Transverse colon (tissue), 4 donors: Measurements from ENCODE around the gene KBTBD7. TPM values are rescaled to one million over a fixed set of nuclear protein-coding genes. Genes with fewer than 3 reads are reported as not detected.

ENCODE experiments used
- DNase-seq: peaks from one replicate; pipeline ENCODE4 v3.0.0-alpha.2; 2019
- H3K27ac ChIP-seq, 4 donors: fragments of 200-600 bp; sonication (generic); 2 replicates each; pipeline ENCODE4 v1.5.1; 2016 to 2018; ENCODE audit warnings: inconsistent platforms in 4 of 4
- H3K27me3 ChIP-seq: fragments of 200-600 bp; sonication (generic); 2 replicates; pipeline ENCODE4 v1.5.1; 2017; ENCODE audit warnings: inconsistent platforms
- H3K36me3 ChIP-seq, 4 donors: fragments of 200-600 bp; sonication (generic); 2 replicates each; pipeline ENCODE4 v1.5.1; 2017 to 2019; ENCODE audit warnings: inconsistent platforms in 4 of 4
- H3K4me1 ChIP-seq, 4 donors: fragments of 200-600 bp; sonication (generic); 2 replicates each; pipeline ENCODE4 v1.5.1; 2017 to 2020; ENCODE audit warnings: inconsistent platforms in 4 of 4
- H3K4me3 ChIP-seq, 4 donors: fragments of 200-600 bp; sonication (generic); 1 replicate in 1 of 4; 2 replicates in 3 of 4; pipeline versions ENCODE4 v1.5.1 to v1.6.1; 2017 to 2019; ENCODE audit warnings: inconsistent platforms in 4 of 4
- H3K9me3 ChIP-seq, 2 donors: fragments of 200-600 bp; sonication (generic); 2 replicates each; pipeline ENCODE4 v1.5.1; 2017 to 2019; ENCODE audit warnings: inconsistent platforms in 2 of 2
- CTCF ChIP-seq, 5 experiments: fragments of 200-600 bp in 3 of 5; fragments of 450-650 bp in 2 of 5; sonication (generic) in 3 of 5; IDR thresholded peaks; 1 replicate in 2 of 5; 2 replicates in 3 of 5; pipeline ENCODE4 v1.5.1; 2016 to 2017; ENCODE audit warnings: antibody characterized with exemption in 5 of 5, inconsistent platforms in 3 of 5, mild to moderate bottlenecking in 2 of 5, moderate library complexity in 1 of 5
- EP300 ChIP-seq: sonication (generic); formaldehyde crosslinking; IDR thresholded peaks from one replicate; pipeline ENCODE4 v1.6.1; 2017; ENCODE audit warnings: antibody characterized with exemption, low read depth
- POLR2A ChIP-seq: fragments of 450-650 bp; IDR thresholded peaks from one replicate; pipeline ENCODE4 v1.6.1; 2016; ENCODE audit warnings: antibody characterized with exemption, mild to moderate bottlenecking, moderate library complexity
- POLR2AphosphoS5 ChIP-seq, 3 donors: sonication (generic); formaldehyde crosslinking; IDR thresholded peaks; one replicate each; pipeline ENCODE4 v1.6.1; 2016; ENCODE audit warnings: antibody characterized with exemption in 3 of 3
- WGBS, 2 donors: methylation state at CpG; one replicate each; pipeline ENCODE4 v1.1.5; 2018; ENCODE audit warnings: low coverage in 1 of 2; 5-methylcytosine and 5-hydroxymethylcytosine counted together
- in situ Hi-C, 4 donors: fragments of 200-750 bp; cut with MboI; loops; one replicate each; pipeline versions ENCODE4 v1.15.0 to v1.15.1; 2017; ENCODE audit warnings: low sequenced_read_pairs in 3 of 4, low pct_ligation_motif_present in 1 of 4, low pct_unique_long_range_greater_than_20kb in 1 of 4
- intact Hi-C: fragments of 100-400 bp; cut with DNase I; formaldehyde crosslinking; loops from one replicate; pipeline ENCODE4 v1.15.1; 2023; ENCODE audit warnings: low total_unique reads
- total RNA-seq, 4 donors: library from RNA; depleted of rRNA; stranded (reverse); fragments of >200 nt; gene quantifications; one replicate each; pipeline ENCODE4 v1.1.0, GENCODE V29; 2016

Gene KBTBD7
- total RNA-seq, 4 donors from 2014 or later: 0.75 to 7.6 (median 4.2) TPM

GRCh38 chr13:41213919-41214318 lies 19.6 kb upstream of the KBTBD7 start:
- Histone ChIP-seq H3K4me3 (no peak overlapping the region), H3K4me1 (no peaks in the 10 kb centered on the region), H3K27me3 (no peaks in the 10 kb centered on the region), H3K27ac (no peak overlapping the region), H3K9me3 (peaks cover 0 to 8% of the 10 kb centered on the region in 2 donors), H3K36me3 (no peaks in the 10 kb centered on the region)
- WGBS, 2 donors: 59% methylated on average over 3 of the region's 3 CpGs; no CpG with 5 or more reads in 1 of the 2 donors
- no peak for TF ChIP-seq POLR2A
- no peak for TF ChIP-seq EP300
- no peak for TF ChIP-seq CTCF (IDR thresholded peaks at IDR 0.05)
- TF ChIP-seq POLR2AphosphoS5 (IDR thresholded peaks at IDR 0.05): no peak
- intact Hi-C loops: no loop called here
- no peak for DNase-seq
- in situ Hi-C loops: no loop called here

- 78 to 86% methylated on average over 1 to 3 of the region's 3 CpGs for WGBS, 2 donors
- H3K27ac ChIP-seq: no peak overlapping the region
- no peak for DNase-seq
- no peak overlapping the region for H3K4me3 ChIP-seq
- H3K9me3 ChIP-seq: peaks cover 0 to 8% of the 10 kb centered on the region in 2 donors
- no peaks in the 10 kb centered on the region for H3K36me3 ChIP-seq
- H3K4me1 ChIP-seq: no peaks in the 10 kb centered on the region
- H3K27me3 ChIP-seq: no peaks in the 10 kb centered on the region
- intact Hi-C loops: no loop called here
- in situ Hi-C loops: no loop called here
- no peak for TF ChIP-seq POLR2A
- no peak for TF ChIP-seq POLR2AphosphoS5 (IDR thresholded peaks at IDR 0.05)
- TF ChIP-seq CTCF (IDR thresholded peaks at IDR 0.05): no peak
These were observed 18.9 kb upstream of the KBTBD7 start for GRCh38 chr13:41213316-41213715.

GRCh38 chr13:41212881-41213280 lies 18.5 kb upstream of the KBTBD7 start:
- Histone ChIP-seq H3K9me3 (peaks cover 0 to 8% of the 10 kb centered on the region in 2 donors), H3K4me3 (no peak overlapping the region), H3K36me3 (no peaks in the 10 kb centered on the region), H3K4me1 (no peaks in the 10 kb centered on the region), H3K27ac (no peak overlapping the region), H3K27me3 (no peaks in the 10 kb centered on the region)
- in situ Hi-C loops (no loop called here), intact Hi-C loops (no loop called here)
- DNase-seq: no peak
- no peak for TF ChIP-seq EP300
- TF ChIP-seq POLR2AphosphoS5 (IDR thresholded peaks at IDR 0.05): no peak
- no peak for TF ChIP-seq POLR2A
- no peak for TF ChIP-seq CTCF (IDR thresholded peaks at IDR 0.05)

GRCh38 chr13:41211062-41211461 lies 16.7 kb upstream of the KBTBD7 start:
- TF ChIP-seq POLR2AphosphoS5 (IDR thresholded peaks at IDR 0.05) (no peak), POLR2A (no peak), CTCF (IDR thresholded peaks at IDR 0.05) (no peak), EP300 (no peak)
- intact Hi-C loops (no loop called here), in situ Hi-C loops (no loop called here)
- Histone ChIP-seq H3K9me3 (peaks cover 0 to 8% of the 10 kb centered on the region in 2 donors), H3K4me3 (no peak overlapping the region), H3K36me3 (no peaks in the 10 kb centered on the region), H3K27me3 (no peaks in the 10 kb centered on the region), H3K4me1 (no peaks in the 10 kb centered on the region), H3K27ac (no peak overlapping the region)
- DNase-seq: no peak
- 94 to 98% methylated on average over 2 of the region's 2 CpGs for WGBS, 2 donors
